NB4 (cell line): ENCODE data around the gene SH3BP4.

Experiments used
- CTCF ChIP-seq: IDR thresholded peaks from one replicate; pipeline ENCODE4 v1.5.1; 2012; ENCODE audit warnings: low read depth, low read length
- MAX ChIP-seq: IDR thresholded peaks from 2 replicates; pipeline ENCODE4 v1.6.1; 2011; ENCODE audit warnings: low read depth, low read length
- POLR2A ChIP-seq: IDR thresholded peaks from 2 replicates; pipeline ENCODE4 v1.6.1; 2011; ENCODE audit warnings: mild to moderate bottlenecking; ENCODE audit not compliant: insufficient read length; ENCODE audit errors: extremely low read depth

- TF ChIP-seq CTCF (no peak), POLR2A (no peak), MAX (no peak)
These were observed 72.5 kb downstream of the SH3BP4 start for GRCh38 chr2:235024191-235024860.
